WTC11 (cell line): ENCODE measurements around the gene ITGA6. TPM values are rescaled to one million over a fixed set of nuclear protein-coding genes. Genes with fewer than 3 reads are reported as not detected.

Experiments used
- ATAC-seq: fragments of 200-7000 bp; cut with Tn5 transposase; 2 replicates; pipeline ENCODE4 v1.10.0; 2021; ENCODE audit warnings: mild to moderate bottlenecking, moderate library complexity
- CTCF ChIA-PET: fragments of 300-600 bp; sonication (Branson Sonifier 250); formaldehyde crosslinking; loops from one replicate; lab custom pipeline; 2021; ENCODE audit warnings: antibody characterized with exemption; lab: Charles Lee
- POLR2A ChIA-PET: fragments of 350-600 bp; sonication (Branson Sonifier 250); formaldehyde crosslinking; loops from one replicate; lab custom pipeline; 2021; ENCODE audit warnings: antibody characterized with exemption; lab: Charles Lee
- DNase-seq: peaks from one replicate; pipeline ENCODE4 v3.0.0; 2021; ENCODE audit warnings: low spot score
- H3K27ac Mint-ChIP-seq: 2 replicates; pipeline ENCODE4 v1.8.0; 2021; ENCODE audit warnings: mixed read lengths
- H3K27me3 Mint-ChIP-seq: 2 replicates; pipeline ENCODE4 v1.8.0; 2021; ENCODE audit warnings: low read depth, mild to moderate bottlenecking, moderate library complexity, mixed read lengths
- H3K36me3 Mint-ChIP-seq: 2 replicates; pipeline ENCODE4 v1.8.0; 2021; ENCODE audit warnings: mixed read lengths
- H3K4me1 Mint-ChIP-seq: 2 replicates; pipeline ENCODE4 v1.8.0; 2022; ENCODE audit warnings: mixed read lengths
- H3K4me3 Mint-ChIP-seq: 2 replicates; pipeline ENCODE4 v1.8.0; 2021; ENCODE audit warnings: mild to moderate bottlenecking, moderate library complexity, mixed read lengths
- H3K9me3 Mint-ChIP-seq: 2 replicates; pipeline ENCODE4 v1.8.0; 2021; ENCODE audit warnings: mixed read lengths
- CBFB ChIP-seq: sonication (generic); formaldehyde crosslinking; IDR thresholded peaks from 2 replicates; pipeline ENCODE4 v1.8.1; 2022; ENCODE audit warnings: mild to moderate bottlenecking, low read depth, missing genetic modification reagents
- ETV6 ChIP-seq: sonication (generic); formaldehyde crosslinking; IDR thresholded peaks from 2 replicates; pipeline ENCODE4 v1.8.1; 2022; ENCODE audit warnings: mild to moderate bottlenecking, missing genetic modification reagents
- GRHL2 ChIP-seq: fragments of 250-450 bp; sonication (Bioruptor Pico); IDR thresholded peaks from 2 replicates; pipeline ENCODE4 v1.8.0; 2022; ENCODE audit warnings: mild to moderate bottlenecking, moderate library complexity; ENCODE audit not compliant: insufficient replicate concordance, severe bottlenecking
- HMGA2 ChIP-seq: fragments of 250-450 bp; sonication (Bioruptor Pico); IDR thresholded peaks from 2 replicates; pipeline ENCODE4 v1.4.0; 2021; ENCODE audit warnings: mild to moderate bottlenecking, moderate library complexity
- KAT7 ChIP-seq: sonication (generic); formaldehyde crosslinking; IDR thresholded peaks from 2 replicates; pipeline ENCODE4 v1.8.1; 2023; ENCODE audit warnings: missing genetic modification reagents, mild to moderate bottlenecking, borderline replicate concordance
- MYBL2 ChIP-seq: sonication (generic); formaldehyde crosslinking; IDR thresholded peaks from 2 replicates; pipeline ENCODE4 v1.8.1; 2023; ENCODE audit warnings: mild to moderate bottlenecking, moderate library complexity, missing genetic modification reagents
- NFYB ChIP-seq: sonication (generic); formaldehyde crosslinking; conservative IDR thresholded peaks from 2 replicates; pipeline ENCODE4 v1.8.0; 2022; ENCODE audit warnings: low read depth, missing genetic modification reagents
- OVOL2 ChIP-seq: fragments of 250-450 bp; sonication (Bioruptor Pico); IDR thresholded peaks from 2 replicates; pipeline ENCODE4 v1.9.0; 2021; ENCODE audit warnings: mild to moderate bottlenecking, borderline replicate concordance
- RELA ChIP-seq: sonication (generic); formaldehyde crosslinking; IDR thresholded peaks from 2 replicates; pipeline ENCODE4 v1.8.1; 2022; ENCODE audit warnings: missing genetic modification reagents, mild to moderate bottlenecking, borderline replicate concordance
- SMAD4 ChIP-seq: sonication (generic); formaldehyde crosslinking; IDR thresholded peaks from 2 replicates; pipeline ENCODE4 v1.8.0; 2022; ENCODE audit warnings: mild to moderate bottlenecking, missing genetic modification reagents
- TP53 ChIP-seq: sonication (generic); formaldehyde crosslinking; IDR thresholded peaks from 2 replicates; pipeline ENCODE4 v1.8.1; 2023; ENCODE audit warnings: mild to moderate bottlenecking, missing genetic modification reagents
- ZNF317 ChIP-seq: sonication (generic); formaldehyde crosslinking; IDR thresholded peaks from 2 replicates; pipeline ENCODE4 v1.8.1; 2023; ENCODE audit warnings: low read depth, mild to moderate bottlenecking, moderate library complexity, missing genetic modification reagents, borderline replicate concordance
- total RNA-seq: library from RNA; stranded (reverse); gene quantifications from 3 replicates; pipeline ENCODE4 v1.2.3, GENCODE V29; 2021
- TF ChIP-seq, protein P1 (sequence below): sonication (generic); formaldehyde crosslinking; IDR thresholded peaks from 2 replicates; pipeline ENCODE4 v1.8.1; 2023; ENCODE audit warnings: mild to moderate bottlenecking, missing genetic modification reagents
- TF ChIP-seq, protein P2 (sequence below): fragments of 250-450 bp; sonication (Bioruptor Pico); conservative IDR thresholded peaks from 2 replicates; pipeline ENCODE4 v1.9.0; 2021; ENCODE audit warnings: mild to moderate bottlenecking
- TF ChIP-seq, protein P3 (sequence below): sonication (generic); formaldehyde crosslinking; IDR thresholded peaks from 2 replicates; pipeline ENCODE4 v1.8.0; 2022; ENCODE audit warnings: mild to moderate bottlenecking, missing genetic modification reagents
- TF ChIP-seq, protein P4 (sequence below): fragments of 250-450 bp; sonication (Bioruptor Pico); IDR thresholded peaks from 2 replicates; pipeline ENCODE4 v1.9.0; 2021; ENCODE audit warnings: moderate library complexity, mild to moderate bottlenecking, inconsistent platforms, borderline replicate concordance
- TF ChIP-seq, protein P5 (sequence below): sonication (generic); formaldehyde crosslinking; conservative IDR thresholded peaks from 2 replicates; pipeline ENCODE4 v1.8.1; 2022; ENCODE audit warnings: mild to moderate bottlenecking, missing genetic modification reagents
- TF ChIP-seq, protein P6 (sequence below): sonication (generic); formaldehyde crosslinking; IDR thresholded peaks from 2 replicates; pipeline ENCODE4 v1.8.1; 2023; ENCODE audit warnings: mild to moderate bottlenecking, missing genetic modification reagents, moderate library complexity
- TF ChIP-seq, protein P7 (sequence below): sonication (generic); formaldehyde crosslinking; IDR thresholded peaks from 2 replicates; pipeline ENCODE4 v1.8.0; 2022; ENCODE audit warnings: mild to moderate bottlenecking, missing genetic modification reagents
- TF ChIP-seq, protein P8 (sequence below): fragments of 250-450 bp; sonication (Bioruptor Pico); IDR thresholded peaks from 2 replicates; pipeline ENCODE4 v1.9.0; 2021; ENCODE audit warnings: mild to moderate bottlenecking
- TF ChIP-seq, protein P9 (sequence below): fragments of 250-450 bp; sonication (Bioruptor Pico); IDR thresholded peaks from 2 replicates; pipeline ENCODE4 v1.9.0; 2021; ENCODE audit warnings: mild to moderate bottlenecking

The ITGA6 gene
- total RNA-seq, 1 experiment from 2014 or later = 83.6 TPM

DNA sequence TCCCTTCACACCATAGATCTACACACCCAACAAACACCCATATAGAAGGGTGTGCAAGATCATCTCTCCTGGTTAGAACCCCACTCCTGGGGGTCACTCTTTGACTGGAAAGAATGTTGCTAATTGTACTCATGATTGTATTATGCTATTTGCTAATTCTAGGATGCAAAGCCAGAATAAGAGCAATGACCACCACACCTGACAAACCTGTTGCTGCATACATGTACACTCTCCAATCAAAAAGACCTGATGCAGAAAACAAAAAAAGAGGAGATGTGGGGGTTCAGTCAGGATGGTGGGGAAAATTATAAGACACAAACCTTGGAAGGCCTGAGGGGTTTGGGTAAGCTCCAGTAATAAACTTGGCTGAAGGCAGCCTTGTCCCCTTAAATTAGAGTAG lies 91.6 kb downstream of the ITGA6 start:
- Mint-ChIP-seq H3K9me3 (peaks cover 87% of the 10 kb centered on the region), H3K4me1 (peaks cover 8% of the 10 kb centered on the region; the same call in 1 of the 2 replicates), H3K36me3 (peaks cover 52% of the 10 kb centered on the region), H3K27me3 (no peaks in the 10 kb centered on the region; the same call in 1 of the 2 replicates), H3K4me3 (no peak overlapping the region)
- no peak for ATAC-seq
- POLR2A ChIA-PET = no interaction called here
- TF ChIP-seq TP53 (CRISPR knock-in tag) (no peak), NFYB (CRISPR knock-in tag) (no peak), KAT7 (CRISPR knock-in tag) (no peak), SMAD4 (CRISPR knock-in tag) (no peak)
- TF ChIP-seq, protein P1, sequence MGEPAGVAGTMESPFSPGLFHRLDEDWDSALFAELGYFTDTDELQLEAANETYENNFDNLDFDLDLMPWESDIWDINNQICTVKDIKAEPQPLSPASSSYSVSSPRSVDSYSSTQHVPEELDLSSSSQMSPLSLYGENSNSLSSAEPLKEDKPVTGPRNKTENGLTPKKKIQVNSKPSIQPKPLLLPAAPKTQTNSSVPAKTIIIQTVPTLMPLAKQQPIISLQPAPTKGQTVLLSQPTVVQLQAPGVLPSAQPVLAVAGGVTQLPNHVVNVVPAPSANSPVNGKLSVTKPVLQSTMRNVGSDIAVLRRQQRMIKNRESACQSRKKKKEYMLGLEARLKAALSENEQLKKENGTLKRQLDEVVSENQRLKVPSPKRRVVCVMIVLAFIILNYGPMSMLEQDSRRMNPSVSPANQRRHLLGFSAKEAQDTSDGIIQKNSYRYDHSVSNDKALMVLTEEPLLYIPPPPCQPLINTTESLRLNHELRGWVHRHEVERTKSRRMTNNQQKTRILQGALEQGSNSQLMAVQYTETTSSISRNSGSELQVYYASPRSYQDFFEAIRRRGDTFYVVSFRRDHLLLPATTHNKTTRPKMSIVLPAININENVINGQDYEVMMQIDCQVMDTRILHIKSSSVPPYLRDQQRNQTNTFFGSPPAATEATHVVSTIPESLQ (CRISPR knock-in tag) = no peak
- TF ChIP-seq, protein P2, sequence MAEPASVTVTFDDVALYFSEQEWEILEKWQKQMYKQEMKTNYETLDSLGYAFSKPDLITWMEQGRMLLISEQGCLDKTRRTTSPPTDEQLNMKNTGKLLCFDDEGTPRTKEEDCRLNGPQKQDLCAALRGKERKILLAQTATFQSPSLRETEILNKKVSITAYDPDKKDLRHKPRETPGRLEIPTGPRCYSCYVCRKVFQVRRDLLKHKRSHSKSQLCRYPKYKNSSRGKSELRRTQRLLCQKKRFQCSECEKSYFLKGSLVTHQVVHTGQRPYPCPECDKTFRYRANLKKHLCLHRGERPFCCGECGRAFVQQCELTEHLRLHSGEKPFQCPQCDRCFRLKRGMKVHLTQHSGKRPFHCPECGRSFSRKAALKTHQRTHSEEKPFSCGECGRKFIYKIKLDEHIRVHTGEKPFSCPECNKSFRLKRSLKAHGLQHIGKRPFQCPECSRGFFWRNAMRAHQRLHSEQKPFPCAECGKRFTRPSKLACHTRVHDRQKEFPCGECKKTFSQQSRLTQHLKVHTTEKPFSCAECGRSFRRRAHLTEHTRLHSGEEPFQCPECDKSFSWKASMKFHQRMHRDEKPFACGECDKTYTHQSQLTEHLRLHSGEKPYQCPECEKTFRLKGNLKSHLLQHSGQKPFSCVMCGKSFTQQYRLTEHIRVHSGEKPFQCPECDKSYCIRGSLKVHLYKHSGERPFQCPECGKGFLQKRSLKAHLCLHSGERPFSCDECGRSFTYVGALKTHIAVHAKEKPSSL = no peak
- TF ChIP-seq, protein P3, sequence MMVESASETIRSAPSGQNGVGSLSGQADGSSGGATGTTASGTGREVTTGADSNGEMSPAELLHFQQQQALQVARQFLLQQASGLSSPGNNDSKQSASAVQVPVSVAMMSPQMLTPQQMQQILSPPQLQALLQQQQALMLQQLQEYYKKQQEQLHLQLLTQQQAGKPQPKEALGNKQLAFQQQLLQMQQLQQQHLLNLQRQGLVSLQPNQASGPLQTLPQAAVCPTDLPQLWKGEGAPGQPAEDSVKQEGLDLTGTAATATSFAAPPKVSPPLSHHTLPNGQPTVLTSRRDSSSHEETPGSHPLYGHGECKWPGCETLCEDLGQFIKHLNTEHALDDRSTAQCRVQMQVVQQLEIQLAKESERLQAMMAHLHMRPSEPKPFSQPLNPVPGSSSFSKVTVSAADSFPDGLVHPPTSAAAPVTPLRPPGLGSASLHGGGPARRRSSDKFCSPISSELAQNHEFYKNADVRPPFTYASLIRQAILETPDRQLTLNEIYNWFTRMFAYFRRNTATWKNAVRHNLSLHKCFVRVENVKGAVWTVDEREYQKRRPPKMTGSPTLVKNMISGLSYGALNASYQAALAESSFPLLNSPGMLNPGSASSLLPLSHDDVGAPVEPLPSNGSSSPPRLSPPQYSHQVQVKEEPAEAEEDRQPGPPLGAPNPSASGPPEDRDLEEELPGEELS = no peak
- TF ChIP-seq, protein P4, sequence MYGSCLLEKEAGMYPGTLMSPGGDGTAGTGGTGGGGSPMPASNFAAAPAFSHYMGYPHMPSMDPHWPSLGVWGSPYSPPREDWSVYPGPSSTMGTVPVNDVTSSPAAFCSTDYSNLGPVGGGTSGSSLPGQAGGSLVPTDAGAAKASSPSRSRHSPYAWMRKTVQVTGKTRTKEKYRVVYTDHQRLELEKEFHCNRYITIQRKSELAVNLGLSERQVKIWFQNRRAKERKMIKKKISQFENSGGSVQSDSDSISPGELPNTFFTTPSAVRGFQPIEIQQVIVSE (CRISPR knock-in tag) = no peak
- TF ChIP-seq, protein P5, sequence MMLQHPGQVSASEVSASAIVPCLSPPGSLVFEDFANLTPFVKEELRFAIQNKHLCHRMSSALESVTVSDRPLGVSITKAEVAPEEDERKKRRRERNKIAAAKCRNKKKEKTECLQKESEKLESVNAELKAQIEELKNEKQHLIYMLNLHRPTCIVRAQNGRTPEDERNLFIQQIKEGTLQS (CRISPR knock-in tag) = no peak
- TF ChIP-seq, protein P6, sequence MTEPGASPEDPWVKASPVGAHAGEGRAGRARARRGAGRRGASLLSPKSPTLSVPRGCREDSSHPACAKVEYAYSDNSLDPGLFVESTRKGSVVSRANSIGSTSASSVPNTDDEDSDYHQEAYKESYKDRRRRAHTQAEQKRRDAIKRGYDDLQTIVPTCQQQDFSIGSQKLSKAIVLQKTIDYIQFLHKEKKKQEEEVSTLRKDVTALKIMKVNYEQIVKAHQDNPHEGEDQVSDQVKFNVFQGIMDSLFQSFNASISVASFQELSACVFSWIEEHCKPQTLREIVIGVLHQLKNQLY (CRISPR knock-in tag) = no peak
- TF ChIP-seq, protein P7, sequence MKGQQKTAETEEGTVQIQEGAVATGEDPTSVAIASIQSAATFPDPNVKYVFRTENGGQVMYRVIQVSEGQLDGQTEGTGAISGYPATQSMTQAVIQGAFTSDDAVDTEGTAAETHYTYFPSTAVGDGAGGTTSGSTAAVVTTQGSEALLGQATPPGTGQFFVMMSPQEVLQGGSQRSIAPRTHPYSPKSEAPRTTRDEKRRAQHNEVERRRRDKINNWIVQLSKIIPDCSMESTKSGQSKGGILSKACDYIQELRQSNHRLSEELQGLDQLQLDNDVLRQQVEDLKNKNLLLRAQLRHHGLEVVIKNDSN (CRISPR knock-in tag) = no peak
- TF ChIP-seq, all 79 proteins: peak for 0
- no peak overlapping the region for H3K27ac Mint-ChIP-seq
- no peak for DNase-seq
- CTCF ChIA-PET = no interaction called here

DNA sequence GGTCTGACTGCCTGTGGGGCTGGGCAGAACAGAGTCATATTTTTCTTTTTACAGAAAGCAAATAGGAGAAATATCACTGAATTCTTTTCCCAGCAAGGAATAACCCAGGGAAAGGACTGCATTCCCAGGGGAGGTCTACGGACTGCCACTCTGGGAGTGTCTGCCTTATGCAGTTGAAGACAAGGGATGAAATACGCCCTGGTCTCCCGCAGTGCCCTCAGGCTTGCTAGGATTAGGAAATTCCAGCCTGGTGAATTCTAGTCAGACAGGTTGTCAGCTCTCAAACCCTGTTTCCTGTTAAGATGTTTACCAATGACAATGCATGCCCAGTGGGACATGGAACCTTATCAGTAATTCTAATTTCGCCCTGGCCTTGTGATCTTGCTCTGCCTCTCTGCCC lies 98.2 kb downstream of the ITGA6 start:
- Mint-ChIP-seq H3K4me3 (no peak overlapping the region), H3K36me3 (peaks cover 86% of the 10 kb centered on the region), H3K27me3 (peaks cover 8% of the 10 kb centered on the region), H3K27ac (no peak overlapping the region), H3K4me1 (no peaks in the 10 kb centered on the region; the same call in 1 of the 2 replicates), H3K9me3 (peaks cover 91% of the 10 kb centered on the region)
- ChIA-PET CTCF (no interaction called here), POLR2A (no interaction called here)
- ATAC-seq (no peak), DNase-seq (peak; percentile 18)
- TF ChIP-seq ZNF317 (no peak), CBFB (CRISPR knock-in tag) (no peak), HMGA2 (CRISPR knock-in tag) (no peak), RELA (CRISPR knock-in tag) (no peak), MYBL2 (CRISPR knock-in tag) (no peak), OVOL2 (CRISPR knock-in tag) (no peak), GRHL2 (CRISPR knock-in tag) (no peak), ETV6 (no peak)
- TF ChIP-seq, protein P8, sequence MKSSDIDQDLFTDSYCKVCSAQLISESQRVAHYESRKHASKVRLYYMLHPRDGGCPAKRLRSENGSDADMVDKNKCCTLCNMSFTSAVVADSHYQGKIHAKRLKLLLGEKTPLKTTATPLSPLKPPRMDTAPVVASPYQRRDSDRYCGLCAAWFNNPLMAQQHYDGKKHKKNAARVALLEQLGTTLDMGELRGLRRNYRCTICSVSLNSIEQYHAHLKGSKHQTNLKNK = no peak
- TF ChIP-seq, protein P9, sequence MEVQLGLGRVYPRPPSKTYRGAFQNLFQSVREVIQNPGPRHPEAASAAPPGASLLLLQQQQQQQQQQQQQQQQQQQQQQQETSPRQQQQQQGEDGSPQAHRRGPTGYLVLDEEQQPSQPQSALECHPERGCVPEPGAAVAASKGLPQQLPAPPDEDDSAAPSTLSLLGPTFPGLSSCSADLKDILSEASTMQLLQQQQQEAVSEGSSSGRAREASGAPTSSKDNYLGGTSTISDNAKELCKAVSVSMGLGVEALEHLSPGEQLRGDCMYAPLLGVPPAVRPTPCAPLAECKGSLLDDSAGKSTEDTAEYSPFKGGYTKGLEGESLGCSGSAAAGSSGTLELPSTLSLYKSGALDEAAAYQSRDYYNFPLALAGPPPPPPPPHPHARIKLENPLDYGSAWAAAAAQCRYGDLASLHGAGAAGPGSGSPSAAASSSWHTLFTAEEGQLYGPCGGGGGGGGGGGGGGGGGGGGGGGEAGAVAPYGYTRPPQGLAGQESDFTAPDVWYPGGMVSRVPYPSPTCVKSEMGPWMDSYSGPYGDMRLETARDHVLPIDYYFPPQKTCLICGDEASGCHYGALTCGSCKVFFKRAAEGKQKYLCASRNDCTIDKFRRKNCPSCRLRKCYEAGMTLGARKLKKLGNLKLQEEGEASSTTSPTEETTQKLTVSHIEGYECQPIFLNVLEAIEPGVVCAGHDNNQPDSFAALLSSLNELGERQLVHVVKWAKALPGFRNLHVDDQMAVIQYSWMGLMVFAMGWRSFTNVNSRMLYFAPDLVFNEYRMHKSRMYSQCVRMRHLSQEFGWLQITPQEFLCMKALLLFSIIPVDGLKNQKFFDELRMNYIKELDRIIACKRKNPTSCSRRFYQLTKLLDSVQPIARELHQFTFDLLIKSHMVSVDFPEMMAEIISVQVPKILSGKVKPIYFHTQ (CRISPR knock-in tag) = no peak
